IPS DF 6.9 (cell line): ENCODE measurements around the gene CRYBG2.

Experiments used
- DNase-seq: peaks from one replicate; pipeline ENCODE4 v3.0.0-alpha.2; 2013; ENCODE audit warnings: low read depth, low spot score
- H3K27ac ChIP-seq: one replicate; pipeline ENCODE4 v1.5.1; 2013; ENCODE audit warnings: low read length, control low read depth
- H3K27me3 ChIP-seq: 2 replicates; pipeline ENCODE4 v1.6.1; 2013; ENCODE audit warnings: mild to moderate bottlenecking, low read length; ENCODE audit not compliant: control insufficient read depth, insufficient read depth
- H3K36me3 ChIP-seq: 2 replicates; pipeline ENCODE4 v1.6.1; 2013; ENCODE audit warnings: low read length; ENCODE audit not compliant: control insufficient read depth, insufficient read depth
- H3K4me1 ChIP-seq: 2 replicates; pipeline ENCODE4 v1.6.1; 2013; ENCODE audit warnings: low read length; ENCODE audit not compliant: control insufficient read depth, insufficient read depth
- H3K4me3 ChIP-seq: 2 replicates; pipeline ENCODE4 v1.5.1; 2013; ENCODE audit warnings: mild to moderate bottlenecking, low read length
- H3K9me3 ChIP-seq: 2 replicates; pipeline ENCODE4 v1.6.1; 2013; ENCODE audit warnings: low read length, inconsistent platforms; ENCODE audit not compliant: control insufficient read depth, insufficient read depth
- WGBS: extraction: QIAGEN DNeasy Blood & Tissue Kit; methylation state at CpG from one replicate; pipeline ENCODE4 v1.1.7; 2013; ENCODE audit warnings: mixed read lengths, missing lambda C conversion rate; ENCODE audit not compliant: insufficient read length, insufficient coverage; 5-methylcytosine and 5-hydroxymethylcytosine counted together

The CRYBG2 gene

DNA sequence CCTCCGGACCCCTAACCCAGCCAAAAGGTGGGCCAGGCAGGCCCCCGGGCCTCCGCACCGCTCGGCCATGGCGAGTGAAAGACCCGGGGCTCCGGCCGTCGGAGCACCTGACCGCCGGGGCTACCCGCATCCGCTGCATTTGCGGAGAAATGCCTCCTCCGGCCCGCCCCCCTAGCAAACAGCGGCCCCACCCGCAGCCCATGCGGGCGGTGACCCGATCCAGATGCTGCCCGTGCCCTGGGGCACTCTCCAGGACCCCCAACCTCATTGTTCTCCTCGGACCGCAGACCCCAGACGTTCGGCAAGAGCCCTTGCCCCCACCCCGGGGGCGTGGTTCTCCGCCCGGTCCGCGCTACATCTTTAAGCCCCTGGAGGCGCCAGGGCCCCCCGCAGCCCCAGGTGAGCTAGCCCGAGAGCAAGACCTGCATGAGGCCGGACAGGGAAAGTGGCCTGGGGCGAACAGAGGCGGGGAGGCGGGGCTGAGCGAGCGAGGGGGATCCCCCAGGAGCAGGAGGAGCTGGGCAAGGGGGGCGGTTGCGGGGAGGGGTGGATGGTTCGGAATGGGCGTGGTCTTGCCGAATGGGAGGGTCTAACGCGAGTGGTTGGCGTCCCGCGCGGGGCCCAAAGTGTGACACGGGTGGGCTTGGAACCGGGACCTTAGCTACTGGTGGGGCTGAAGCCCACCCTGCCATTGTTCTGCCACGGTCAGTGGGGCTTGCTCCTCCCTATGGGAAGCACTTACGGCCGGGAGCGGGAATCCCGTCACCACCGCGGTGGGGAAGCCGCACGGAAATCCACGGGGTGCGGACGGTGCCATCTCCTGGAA, 6.3 kb upstream of the CRYBG2 start:
- no peaks in the 10 kb centered on the region for H3K27me3 ChIP-seq
- no peaks in the 10 kb centered on the region for H3K36me3 ChIP-seq
- H3K4me3 ChIP-seq: peak overlapping the region; percentile 27; the same call in 1 of the 2 replicates
- no peaks in the 10 kb centered on the region for H3K9me3 ChIP-seq
- no CpG with 5 or more reads among the region's 67 CpGs for WGBS
- no peak overlapping the region for H3K27ac ChIP-seq
- DNase-seq: no peak
- H3K4me1 ChIP-seq: peaks cover 2% of the 10 kb centered on the region; the same call in 1 of the 2 replicates

DNA sequence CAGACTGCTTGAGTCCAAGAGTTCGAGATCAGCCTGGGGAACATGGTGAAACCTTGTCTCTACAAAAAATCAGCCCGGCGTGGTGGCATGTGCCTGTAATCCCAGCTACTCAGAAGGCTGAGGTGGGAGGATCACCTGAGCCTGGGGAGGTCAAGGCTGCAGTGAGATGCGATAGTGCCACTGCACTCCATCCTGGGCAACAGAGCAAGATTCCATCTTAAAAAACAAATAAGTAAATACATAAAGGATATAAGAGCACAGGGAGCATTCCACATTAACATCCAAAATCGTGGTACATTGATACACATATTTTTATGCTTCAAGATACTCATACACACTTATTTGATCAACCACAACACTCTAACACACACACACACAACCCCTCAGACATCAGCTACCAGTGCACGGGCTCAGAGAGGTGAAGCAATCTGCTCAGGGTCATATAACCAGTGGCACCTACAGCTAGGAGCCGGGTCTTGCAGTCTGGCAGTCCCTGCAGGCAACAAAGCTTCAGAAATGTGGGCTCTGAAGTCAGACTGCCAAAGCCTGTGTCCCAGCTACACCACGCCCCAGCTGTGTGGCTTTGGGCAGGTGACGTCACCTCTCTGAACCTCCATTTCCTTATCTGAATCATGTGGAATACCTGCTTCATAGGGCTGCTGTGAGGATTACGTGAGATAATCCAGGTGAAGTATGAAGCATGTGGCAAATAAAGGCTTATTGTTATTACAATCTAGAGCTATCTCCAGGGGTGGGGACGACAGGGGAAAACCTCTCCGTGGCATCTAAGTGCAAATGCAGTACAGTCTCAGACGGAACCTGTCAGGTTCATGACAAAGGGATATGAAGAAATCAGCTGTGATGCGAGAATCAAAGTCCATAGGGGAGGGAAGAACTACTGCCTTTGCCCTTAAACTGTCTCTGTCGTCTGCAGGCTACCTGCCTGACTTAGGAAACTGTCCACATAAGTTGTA, 4.8 kb upstream of the CRYBG2 start:
- Histone ChIP-seq H3K36me3 (no peaks in the 10 kb centered on the region), H3K27me3 (no peaks in the 10 kb centered on the region), H3K4me1 (peaks cover 2% of the 10 kb centered on the region; the same call in 1 of the 2 replicates), H3K27ac (no peak overlapping the region), H3K9me3 (no peaks in the 10 kb centered on the region), H3K4me3 (no peak overlapping the region)
- no peak for DNase-seq
- no CpG with 5 or more reads among the region's 15 CpGs for WGBS

DNA sequence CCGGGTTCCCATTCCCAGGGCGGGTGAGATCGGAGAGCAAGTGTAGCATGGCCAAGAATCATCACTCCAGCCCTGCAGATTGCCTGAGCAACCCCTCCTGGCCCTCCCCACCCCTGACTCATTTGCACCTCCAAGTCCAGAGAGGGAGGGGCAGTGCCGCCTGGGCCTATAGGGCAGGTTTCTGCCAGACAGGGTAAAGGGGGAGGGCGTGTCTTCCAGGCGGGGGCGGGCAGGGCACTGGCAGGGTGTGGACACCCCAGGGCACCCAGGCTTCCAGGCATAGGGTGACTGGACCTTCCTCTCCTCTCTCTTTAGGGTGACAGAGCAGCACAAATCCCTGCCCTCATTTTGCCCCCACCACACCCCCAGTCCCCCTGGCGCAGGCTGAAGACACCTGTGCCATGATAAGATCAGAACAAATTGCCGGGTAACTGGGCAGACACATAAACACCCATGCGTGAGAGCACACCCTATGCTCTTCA, 3.2 kb upstream of the CRYBG2 start:
- Histone ChIP-seq H3K36me3 (no peaks in the 10 kb centered on the region), H3K4me3 (no peak overlapping the region), H3K9me3 (no peaks in the 10 kb centered on the region), H3K27ac (no peak overlapping the region), H3K27me3 (no peaks in the 10 kb centered on the region), H3K4me1 (peaks cover 2% of the 10 kb centered on the region; the same call in 1 of the 2 replicates)
- no CpG with 5 or more reads among the region's 10 CpGs for WGBS
- DNase-seq: no peak

DNA sequence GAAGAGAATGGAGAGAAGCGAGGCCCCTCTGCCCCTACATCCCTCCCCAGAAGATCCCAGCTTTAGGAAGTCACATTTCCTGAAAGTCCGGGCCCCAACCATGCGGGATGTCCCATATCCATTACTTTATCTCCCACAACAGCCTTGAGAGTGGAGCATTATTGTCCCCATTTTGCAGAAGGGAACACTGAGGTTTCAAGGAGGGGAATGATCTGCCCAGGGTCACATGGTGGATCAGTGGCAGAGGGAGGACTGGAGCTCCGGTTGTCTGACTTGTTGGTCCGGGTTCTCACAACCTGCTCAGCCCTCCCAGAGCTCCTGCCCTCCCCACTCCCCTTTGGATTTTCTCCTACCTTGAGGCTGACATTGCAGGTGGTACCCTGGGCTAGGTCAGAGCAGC, 2.2 kb upstream of the CRYBG2 start:
- Histone ChIP-seq H3K27me3 (no peaks in the 10 kb centered on the region), H3K4me1 (peaks cover 2% of the 10 kb centered on the region; the same call in 1 of the 2 replicates), H3K27ac (no peak overlapping the region), H3K4me3 (no peak overlapping the region), H3K36me3 (no peaks in the 10 kb centered on the region), H3K9me3 (no peaks in the 10 kb centered on the region)
- WGBS: no CpG with 5 or more reads among the region's 5 CpGs
- no peak for DNase-seq

DNA sequence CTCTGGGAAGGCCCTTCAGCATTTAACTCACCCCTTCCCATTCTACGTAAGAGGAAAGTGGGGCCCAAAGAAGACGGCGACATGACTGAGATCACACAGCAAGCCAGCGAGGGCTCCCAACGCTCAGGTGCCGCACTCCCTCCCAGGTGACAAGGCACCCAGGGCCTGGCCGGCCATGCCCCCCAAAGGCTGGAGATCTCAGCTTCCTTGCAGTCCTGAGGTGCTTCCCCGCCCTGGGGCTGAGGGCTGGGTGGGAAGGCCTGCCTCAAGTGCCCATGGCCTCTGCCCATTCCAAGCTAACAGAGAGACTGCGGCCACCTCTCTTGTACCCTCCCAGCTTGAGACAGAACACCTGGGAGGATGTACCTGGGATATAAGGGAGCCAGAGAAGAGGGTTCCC, 1.0 kb upstream of the CRYBG2 start:
- no peaks in the 10 kb centered on the region for H3K36me3 ChIP-seq
- no peaks in the 10 kb centered on the region for H3K9me3 ChIP-seq
- whole genome bisulfite sequencing: no CpG with 5 or more reads among the region's 9 CpGs
- H3K27ac ChIP-seq: no peak overlapping the region
- no peaks in the 10 kb centered on the region for H3K27me3 ChIP-seq
- no peak for DNase-seq
- H3K4me1 ChIP-seq: peaks cover 9% of the 10 kb centered on the region
- no peak overlapping the region for H3K4me3 ChIP-seq

DNA sequence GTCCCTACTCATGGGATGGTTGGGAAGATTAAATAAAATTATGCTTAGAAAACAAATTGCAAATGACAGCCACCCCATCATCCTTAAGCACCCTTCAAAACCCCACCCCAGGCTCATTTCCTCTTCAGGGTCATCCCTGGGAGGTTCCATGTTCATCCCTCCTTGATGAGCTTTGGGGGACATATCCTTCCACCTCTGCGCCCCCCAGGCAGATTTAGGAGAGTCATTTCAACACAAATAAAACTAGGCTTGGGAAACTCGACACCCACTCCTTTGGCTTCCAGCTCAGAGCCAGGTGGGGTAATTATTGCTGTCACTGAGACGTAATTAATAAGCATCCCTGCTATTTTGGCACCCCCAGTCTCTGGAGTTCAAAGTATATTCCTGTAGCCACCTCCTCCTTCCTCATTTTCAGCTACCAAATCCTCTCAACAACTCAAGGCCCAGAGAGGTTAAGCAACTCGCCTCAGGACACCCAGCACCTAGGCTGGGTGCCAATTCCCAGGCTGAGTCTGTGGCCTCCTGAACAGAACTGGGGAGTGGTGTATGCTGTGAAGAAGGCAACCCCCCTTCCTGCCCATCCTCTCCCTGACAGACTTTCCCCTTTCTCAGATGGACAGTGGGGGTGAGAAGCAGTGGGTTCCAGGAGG, 595 bp downstream of the CRYBG2 start:
- DNase-seq: no peak
- WGBS: no CpG with 5 or more reads among the region's 4 CpGs
- Histone ChIP-seq H3K27ac (no peak overlapping the region), H3K4me3 (no peak overlapping the region), H3K9me3 (no peaks in the 10 kb centered on the region), H3K36me3 (no peaks in the 10 kb centered on the region), H3K4me1 (peaks cover 7% of the 10 kb centered on the region), H3K27me3 (no peaks in the 10 kb centered on the region)

DNA sequence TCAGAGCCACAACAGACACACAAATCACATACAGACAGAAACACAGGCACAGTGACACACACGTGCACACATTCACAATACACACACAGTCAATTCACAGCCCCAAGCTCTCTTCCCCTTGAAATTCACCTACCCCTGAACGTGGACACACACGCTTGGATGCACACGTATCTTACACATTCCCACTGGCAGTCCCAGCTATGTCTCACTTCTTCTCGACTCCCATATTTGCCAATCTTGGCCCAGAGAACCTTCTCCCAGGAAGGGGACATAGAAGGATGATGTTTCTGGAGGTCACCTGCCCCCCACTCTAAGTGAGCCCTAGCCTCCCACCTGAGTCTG, 1.6 kb downstream of the CRYBG2 start:
- DNase-seq: no peak
- no peaks in the 10 kb centered on the region for H3K36me3 ChIP-seq
- H3K27me3 ChIP-seq: no peaks in the 10 kb centered on the region
- no peak overlapping the region for H3K4me3 ChIP-seq
- peaks cover 7% of the 10 kb centered on the region for H3K4me1 ChIP-seq
- H3K27ac ChIP-seq: no peak overlapping the region
- no peaks in the 10 kb centered on the region for H3K9me3 ChIP-seq
- WGBS: no CpG with 5 or more reads among the region's 5 CpGs

DNA sequence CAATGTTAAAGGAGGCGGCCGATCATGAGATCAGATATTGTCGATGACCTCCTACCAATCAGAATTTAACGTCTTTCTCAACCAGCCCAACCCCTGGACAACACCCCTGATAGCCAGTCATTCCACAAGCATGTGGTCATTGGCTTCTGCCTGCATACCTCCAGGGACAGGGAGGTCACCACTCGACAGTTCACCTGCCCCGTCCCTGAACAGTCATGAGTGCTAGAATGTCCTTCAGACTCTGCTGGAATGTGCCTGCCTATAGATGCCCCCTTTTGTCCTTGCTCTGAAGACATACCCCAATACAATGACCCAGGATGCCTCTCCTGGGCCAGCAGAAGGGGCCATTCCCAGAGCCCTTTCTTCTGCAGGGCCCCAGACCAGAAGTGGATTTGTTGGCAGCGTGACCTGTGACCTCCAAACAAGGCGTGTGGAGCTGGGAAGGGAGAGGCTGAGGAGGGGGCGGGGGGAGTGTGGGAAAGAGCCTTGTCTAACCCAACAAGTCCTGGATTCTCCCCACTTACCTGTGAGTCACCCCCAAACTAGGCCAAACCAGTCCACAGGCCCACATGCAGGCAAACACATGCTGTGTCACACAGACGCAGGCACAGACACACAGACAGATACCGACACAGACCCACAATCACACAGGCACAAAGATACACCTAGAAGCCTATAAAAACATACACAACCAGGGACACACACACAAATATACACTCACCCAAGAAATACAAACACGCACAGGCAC, 2.2 kb downstream of the CRYBG2 start:
- DNase-seq: no peak
- Histone ChIP-seq H3K27me3 (no peaks in the 10 kb centered on the region), H3K36me3 (no peaks in the 10 kb centered on the region), H3K4me3 (no peak overlapping the region), H3K4me1 (peaks cover 7% of the 10 kb centered on the region), H3K9me3 (no peaks in the 10 kb centered on the region), H3K27ac (no peak overlapping the region)
- no CpG with 5 or more reads among the region's 12 CpGs for WGBS

DNA sequence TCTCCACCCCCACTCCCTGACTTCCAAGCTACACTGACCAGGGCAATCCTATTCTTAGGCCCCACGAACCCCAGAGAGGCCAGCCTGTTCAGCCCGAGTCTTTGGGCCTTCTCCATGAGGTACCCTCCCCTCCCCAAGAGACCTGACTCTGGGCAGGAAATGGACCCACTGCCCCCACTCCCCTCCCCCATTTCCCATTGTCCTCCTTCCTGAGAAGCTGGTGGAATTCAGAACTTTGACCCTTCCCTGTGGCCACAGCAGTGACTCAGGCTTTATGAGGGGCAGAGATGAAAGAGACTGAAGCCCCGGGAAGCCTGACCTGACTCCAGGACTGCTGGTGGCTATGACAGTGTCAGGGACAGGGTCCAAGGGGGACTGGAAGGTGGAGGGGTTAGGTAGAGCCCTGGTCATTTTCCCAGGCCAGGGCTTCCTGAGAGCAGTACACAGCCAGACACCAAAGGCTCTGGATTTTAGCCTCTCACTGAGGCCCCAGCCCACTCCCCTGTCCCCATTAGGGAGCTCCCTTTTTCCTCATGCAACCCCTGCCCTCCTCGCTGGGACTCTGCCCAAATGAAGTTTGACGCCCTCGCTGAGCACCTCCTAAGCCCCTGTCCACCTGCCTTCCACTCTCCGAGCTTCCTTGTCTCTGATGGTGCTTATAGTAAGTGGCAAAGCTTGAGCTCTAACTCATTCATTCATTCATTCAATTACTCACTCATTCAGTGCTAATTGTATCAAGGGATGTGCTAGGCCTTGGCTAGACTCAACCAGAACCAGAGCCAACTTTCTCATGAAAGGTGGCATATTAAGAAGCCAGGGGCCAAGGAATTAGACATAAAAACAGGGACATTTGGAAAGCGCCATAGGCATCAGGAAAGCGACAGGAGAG, 3.0 kb downstream of the CRYBG2 start:
- DNase-seq: no peak
- H3K4me3 ChIP-seq: no peak overlapping the region

More for the DNA sequence above, 3.0 kb downstream of the CRYBG2 start:
- Histone ChIP-seq H3K4me1 (peaks cover 7% of the 10 kb centered on the region), H3K9me3 (no peaks in the 10 kb centered on the region), H3K27me3 (no peaks in the 10 kb centered on the region), H3K27ac (no peak overlapping the region), H3K36me3 (no peaks in the 10 kb centered on the region)
- no CpG with 5 or more reads among the region's 9 CpGs for WGBS
